Occipital lobe (tissue), 2 donors: ENCODE results near the gene CDH5. TPM values are rescaled to one million over a fixed set of nuclear protein-coding genes. Genes with fewer than 3 reads are reported as not detected.

Source experiments
- DNase-seq: peaks from one replicate; lab custom pipeline; 2025; lab: John Stamatoyannopoulos, UW
- total RNA-seq: library from RNA; depleted of rRNA; stranded (reverse); fragments of >200 nt; gene quantifications from one replicate; pipeline ENCODE4 v1.2.3, GENCODE V29; 2014

CDH5 gene
- total RNA-seq, 1 donor from 2014 or later, result 5.6 TPM

DNA sequence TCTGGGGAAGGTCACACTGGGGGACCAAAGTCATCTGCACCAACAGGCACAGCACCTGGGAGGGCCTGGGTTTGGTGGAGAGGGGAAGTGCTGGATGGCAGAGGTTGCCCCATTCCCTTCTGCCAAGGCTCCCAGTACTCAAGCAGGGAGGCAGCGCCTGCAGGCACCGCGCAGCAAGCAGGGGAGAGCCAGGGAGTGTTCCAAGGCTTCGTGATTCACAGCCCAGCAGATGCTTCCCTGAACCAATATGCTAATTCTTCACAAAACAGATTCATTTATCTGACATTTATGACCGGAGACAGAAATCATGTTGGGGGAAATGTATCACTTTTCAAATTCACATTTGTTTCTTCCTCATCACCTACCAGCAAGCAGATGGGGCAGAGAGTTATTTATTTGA, 13.4 kb upstream of the CDH5 start:
- no peak for DNase-seq

DNA sequence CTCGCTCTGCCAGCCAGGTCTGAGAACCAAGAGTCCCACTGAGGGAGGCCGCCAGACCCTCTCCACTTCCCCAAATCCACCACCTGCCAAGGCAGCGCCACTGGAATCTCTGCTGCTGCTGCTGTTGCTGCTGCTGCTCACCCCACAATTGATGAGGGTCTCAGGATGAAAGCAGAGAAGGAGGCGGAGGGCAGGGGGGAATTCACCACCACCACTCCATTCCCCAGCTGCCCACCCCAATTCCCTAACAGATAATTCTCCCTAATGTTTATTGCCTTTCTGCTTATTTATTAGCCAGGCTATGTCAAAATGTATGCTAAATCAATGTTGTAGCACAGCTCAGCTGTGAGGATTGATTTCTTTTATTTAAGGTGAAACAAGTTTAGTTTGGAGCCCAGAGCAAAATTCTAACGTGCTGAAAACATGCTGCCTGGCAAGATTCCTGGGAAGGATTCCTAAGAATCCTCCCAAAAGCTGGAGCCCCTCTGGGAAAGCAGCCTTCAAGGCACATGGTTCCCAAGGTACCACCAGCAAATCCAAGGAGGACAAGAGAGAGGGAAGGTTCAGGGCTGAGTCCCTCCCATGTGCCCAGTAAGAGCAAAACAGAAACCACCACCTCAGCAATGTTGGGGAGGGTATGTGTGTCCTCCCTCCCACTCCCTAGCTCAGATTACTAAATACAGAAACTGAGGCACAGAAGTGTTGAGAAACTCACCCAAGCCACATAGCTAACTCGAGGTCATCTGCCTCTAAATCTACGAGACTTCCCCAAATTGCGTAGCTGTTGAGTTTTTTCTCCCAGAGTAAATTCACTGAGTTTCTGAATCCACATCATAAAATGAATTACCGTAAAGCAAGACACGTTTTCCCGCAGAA, 12.2 kb upstream of the CDH5 start:
- no peak for DNase-seq

- DNase-seq, result no peak
Measured at GRCh38 chr16:66355526-66355925, 11.0 kb upstream of the CDH5 start.

GRCh38 chr16:66357523-66357928, 9.0 kb upstream of the CDH5 start:
- no peak for DNase-seq

DNA sequence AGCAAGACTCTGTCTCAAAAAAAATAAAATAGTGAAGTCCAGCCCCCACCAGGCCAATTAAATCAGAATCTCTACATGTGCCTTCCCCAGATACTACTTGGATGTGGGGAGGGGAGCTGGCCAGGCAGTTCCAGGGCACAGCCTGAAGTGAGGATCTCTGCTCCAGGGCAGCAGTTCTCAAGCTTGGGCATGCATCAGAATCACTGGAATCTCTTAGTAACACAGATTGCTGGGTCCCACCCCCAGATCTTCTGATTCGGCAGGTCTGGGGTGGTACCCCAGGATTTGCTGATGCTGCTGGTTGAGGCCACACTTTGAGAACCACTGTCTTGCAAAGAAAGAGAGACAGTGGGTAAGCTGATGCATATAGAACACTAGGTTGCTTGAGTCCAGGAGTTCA, 8.3 kb upstream of the CDH5 start:
- DNase-seq, result no peak

GRCh38 chr16:66359012-66359411, 7.5 kb upstream of the CDH5 start:
- no peak for DNase-seq

DNA sequence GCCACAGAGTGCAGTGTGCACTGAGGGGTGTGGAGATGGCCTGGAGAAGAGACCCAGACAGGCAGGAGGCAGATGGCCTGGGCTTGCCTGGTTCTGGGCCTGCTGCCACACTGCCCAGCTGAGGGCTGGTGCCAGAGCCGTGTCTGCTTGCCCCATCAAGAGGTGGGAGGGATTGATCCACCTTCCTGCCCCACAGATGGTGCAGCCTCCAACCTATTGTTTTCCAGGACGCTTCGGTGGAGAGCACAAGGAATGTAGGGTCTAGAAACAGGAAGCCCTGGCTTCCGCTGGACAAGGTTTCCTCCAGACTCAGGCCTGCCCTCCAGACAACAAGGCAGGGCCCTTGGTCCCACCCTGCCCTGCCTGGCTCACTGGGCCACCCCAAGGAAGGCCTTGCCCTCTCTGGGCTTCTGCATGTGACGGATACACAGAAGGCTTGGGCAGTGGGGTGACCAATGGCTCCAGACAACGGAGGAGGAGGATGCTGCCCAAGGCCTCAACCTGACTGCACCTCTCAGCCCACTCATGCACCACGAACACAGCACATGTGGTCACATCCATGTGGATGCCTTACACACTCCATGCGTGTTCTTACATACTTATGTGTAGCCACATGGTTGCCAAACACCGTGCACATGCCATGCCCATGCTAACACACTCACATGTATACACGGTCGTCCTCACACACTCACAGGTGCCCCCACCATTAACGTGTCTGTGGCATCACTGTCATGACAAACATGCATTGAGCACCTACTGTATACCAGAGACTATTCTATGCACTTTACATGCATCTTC, 6.5 kb upstream of the CDH5 start:
- no peak for DNase-seq

GRCh38 chr16:66360624-66361324, 5.7 kb upstream of the CDH5 start:
- no peak for DNase-seq

- no peak for DNase-seq
Measured at GRCh38 chr16:66361604-66362135, 4.8 kb upstream of the CDH5 start.

- no peak for DNase-seq
Measured at GRCh38 chr16:66363211-66363777, 3.2 kb upstream of the CDH5 start.

GRCh38 chr16:66364117-66364958, 2.2 kb upstream of the CDH5 start:
- no peak for DNase-seq

DNA sequence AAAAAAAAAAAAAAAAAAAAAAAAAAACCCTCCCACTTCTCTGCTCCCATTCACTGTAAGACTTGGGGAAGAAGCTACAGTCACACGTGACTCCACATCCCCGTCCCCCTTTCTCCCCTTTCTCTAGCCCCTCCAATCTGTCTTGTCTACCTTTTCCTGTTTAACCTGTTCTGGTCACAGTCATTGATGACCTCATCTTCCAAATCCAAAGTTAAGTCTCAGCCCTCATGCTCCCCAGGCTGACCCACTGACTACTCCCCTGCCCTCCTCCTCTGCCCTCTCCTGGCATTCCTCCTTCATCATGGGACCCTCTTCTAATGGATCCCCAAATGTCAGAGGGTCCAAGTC, 1.6 kb upstream of the CDH5 start:
- DNase-seq, result no peak

DNA sequence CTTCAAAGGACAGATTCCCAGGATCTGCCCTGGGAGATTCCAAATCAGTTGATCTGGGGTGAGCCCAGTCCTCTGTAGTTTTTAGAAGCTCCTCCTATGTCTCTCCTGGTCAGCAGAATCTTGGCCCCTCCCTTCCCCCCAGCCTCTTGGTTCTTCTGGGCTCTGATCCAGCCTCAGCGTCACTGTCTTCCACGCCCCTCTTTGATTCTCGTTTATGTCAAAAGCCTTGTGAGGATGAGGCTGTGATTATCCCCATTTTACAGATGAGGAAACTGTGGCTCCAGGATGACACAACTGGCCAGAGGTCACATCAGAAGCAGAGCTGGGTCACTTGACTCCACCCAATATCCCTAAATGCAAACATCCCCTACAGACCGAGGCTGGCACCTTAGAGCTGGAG, 840 bp upstream of the CDH5 start:
- DNase-seq, result no peak

DNA sequence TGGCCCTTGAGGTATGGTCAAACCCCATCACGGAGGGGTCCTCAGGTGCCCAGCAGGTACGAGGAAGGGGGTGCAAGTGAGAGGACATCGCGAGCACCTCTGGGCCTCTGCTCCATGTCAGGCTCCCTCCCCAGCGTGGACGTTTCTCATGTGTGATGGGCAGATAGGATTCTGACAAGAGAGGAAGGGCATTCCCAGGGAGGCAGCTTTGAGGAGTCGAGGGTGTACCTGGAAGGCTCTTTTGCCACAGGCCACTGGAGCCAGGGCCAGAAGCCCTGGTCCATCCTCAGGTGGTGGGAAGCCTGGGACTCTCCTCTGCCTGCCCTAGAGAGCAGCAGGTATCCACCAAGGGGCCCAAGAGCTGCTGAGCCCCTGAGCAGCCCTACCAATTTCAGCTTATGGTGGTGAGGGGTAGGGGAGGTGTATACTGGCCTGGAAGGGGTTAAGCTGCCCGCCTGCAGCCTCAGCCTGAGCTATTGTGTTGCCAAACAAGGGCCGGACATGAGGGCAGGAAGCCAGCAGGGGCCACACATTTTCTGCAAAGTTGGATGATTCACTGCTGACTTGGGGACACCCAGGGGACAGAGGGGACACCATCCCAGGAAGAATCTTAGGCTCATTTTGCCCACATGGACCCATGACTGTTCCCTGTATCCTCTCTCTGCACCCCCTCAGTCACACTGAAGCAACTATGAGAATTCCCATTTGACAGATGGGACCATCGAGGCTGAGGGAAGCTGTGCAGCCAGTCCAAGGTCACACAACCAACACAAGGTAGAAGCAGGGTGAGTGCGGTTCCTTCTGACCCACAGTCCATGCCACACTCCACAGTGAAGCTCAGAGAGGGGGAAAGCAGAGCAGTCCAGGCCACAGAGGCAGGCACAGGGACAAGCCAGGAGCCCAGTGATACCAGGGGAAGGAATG, 1.7 kb downstream of the CDH5 start:
- no peak for DNase-seq

- no peak for DNase-seq
Measured at GRCh38 chr16:66369055-66369592, 2.6 kb downstream of the CDH5 start.

GRCh38 chr16:66370786-66371684, 4.5 kb downstream of the CDH5 start:
- no peak for DNase-seq

DNA sequence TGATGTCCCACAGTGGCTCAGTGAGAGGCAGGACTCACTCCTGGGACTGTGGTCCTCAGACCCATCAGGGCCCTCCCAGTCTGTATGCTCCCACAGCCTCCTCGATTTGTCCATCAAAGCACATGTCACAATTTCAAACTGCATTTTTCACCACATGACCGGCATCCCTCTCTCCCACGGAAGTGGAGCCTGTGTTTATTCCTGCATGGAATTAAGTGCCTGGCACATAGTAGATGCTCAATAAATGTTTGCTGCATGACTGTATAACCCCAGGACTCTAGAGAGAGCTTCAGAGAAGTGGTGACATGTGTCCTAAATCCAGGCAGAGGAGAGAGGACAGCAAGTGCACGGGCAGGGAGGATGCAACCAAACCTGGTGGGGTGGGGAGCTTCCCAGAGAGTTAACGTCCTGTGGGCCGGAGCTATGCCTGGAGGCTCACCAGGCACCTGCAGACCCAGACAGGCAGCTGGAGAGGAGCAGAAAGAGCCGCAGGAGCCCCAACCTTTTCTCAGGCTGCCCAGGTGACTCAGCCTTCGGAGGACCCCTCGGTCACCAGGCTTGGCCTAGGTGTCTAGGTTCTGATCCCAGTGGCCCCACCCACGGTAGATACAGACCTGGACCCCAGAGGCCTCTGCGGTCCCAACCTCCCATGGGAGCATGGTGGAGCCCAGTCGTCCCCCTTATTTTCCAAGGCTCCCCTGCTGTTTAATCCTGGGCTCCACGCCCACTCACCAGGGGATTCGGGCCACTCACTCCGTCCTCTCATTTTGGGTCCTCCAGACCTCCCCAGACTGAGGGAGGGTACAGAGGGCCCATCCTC, 5.8 kb downstream of the CDH5 start:
- no peak for DNase-seq

DNA sequence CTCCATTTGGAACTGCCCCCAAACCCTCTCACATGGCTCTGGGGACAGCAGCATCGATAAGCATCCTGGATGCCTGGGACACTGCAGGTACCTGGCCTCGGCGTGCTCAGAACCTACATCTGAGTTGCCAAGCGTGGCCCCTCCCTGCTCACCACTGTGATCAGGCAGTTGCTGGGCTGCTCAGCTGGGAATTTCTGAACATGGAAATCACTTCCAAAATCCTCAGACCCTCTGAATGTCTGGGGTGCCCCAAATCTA, 6.3 kb downstream of the CDH5 start:
- no peak for DNase-seq
